ENCODE results near the gene TRABD.

DNA sequence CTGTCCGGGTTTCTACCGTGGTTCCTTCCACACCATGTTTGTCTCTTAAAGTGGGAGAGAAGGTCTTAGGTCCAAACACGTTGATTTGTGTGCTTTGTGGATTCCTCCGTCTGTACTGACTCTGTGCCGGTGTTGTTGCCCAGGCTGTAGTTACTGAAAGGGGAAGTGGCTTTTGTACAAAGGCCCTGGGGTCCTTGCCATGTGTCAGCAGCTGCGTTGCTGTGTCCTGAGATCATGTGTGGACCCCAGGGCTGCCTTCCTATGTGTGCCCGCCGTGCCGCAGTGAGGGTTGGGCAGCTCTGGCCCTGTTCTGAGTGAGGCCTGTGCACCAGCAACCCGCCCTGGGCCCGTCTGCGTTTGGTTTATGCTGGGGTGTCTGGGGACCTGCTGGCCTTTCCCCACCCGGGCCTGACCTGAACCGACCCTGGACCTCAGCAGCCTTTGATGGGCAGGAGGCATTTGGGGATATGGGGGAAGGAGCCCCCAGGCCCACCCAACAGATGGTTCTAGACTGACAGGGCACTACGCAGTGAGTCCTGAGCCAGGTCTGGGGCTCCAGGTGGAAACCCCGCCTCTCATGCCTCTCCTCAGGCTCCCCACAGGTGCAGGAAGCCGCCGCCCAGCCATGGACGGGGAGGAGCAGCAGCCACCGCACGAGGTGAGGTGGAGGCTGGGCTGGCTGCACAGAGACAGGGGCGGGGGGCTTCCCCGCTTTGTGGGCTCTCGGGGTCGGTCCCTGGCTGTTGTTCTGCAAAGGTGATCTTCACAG, 6.9 kb downstream of the TRABD start:
- TF ChIP-seq, protein P1, sequence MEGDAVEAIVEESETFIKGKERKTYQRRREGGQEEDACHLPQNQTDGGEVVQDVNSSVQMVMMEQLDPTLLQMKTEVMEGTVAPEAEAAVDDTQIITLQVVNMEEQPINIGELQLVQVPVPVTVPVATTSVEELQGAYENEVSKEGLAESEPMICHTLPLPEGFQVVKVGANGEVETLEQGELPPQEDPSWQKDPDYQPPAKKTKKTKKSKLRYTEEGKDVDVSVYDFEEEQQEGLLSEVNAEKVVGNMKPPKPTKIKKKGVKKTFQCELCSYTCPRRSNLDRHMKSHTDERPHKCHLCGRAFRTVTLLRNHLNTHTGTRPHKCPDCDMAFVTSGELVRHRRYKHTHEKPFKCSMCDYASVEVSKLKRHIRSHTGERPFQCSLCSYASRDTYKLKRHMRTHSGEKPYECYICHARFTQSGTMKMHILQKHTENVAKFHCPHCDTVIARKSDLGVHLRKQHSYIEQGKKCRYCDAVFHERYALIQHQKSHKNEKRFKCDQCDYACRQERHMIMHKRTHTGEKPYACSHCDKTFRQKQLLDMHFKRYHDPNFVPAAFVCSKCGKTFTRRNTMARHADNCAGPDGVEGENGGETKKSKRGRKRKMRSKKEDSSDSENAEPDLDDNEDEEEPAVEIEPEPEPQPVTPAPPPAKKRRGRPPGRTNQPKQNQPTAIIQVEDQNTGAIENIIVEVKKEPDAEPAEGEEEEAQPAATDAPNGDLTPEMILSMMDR (conservative IDR thresholded peaks at IDR 0.05; ENCODE audit: low read length): no peak
- no peak for TF ChIP-seq EZH2phosphoT487 (IDR thresholded peaks at IDR 0.05; ENCODE audit: borderline replicate concordance, low read depth, low read length)

Data from OCI-LY7 (cell line).